NB4 (cell line): ENCODE data around the gene IL36A.

ENCODE experiments used
- CTCF ChIP-seq: IDR thresholded peaks from one replicate; pipeline ENCODE4 v1.5.1; 2012; ENCODE audit warnings: low read depth, low read length
- MYC ChIP-seq: IDR thresholded peaks from 2 replicates; pipeline ENCODE4 v1.6.1; 2011; ENCODE audit warnings: low read depth, low read length
- POLR2A ChIP-seq: IDR thresholded peaks from 2 replicates; pipeline ENCODE4 v1.6.1; 2011; ENCODE audit warnings: mild to moderate bottlenecking; ENCODE audit not compliant: insufficient read length; ENCODE audit errors: extremely low read depth

GRCh38 chr2:112977559-112978056 lies 27.7 kb upstream of the IL36A start, which contains the start of gene IL36G:
- no peak for TF ChIP-seq POLR2A
- TF ChIP-seq CTCF = no peak
- TF ChIP-seq MYC = no peak
